HG02885 (cell line): ENCODE results near the gene BUB1.
"Not testable (repeated sequence)": the region's sequence is repeated elsewhere in the genome, so short reads cannot be mapped to it uniquely, and the experiment has no call there.

Experiments
- ATAC-seq: cut with Tn5 transposase; IDR thresholded peaks from one replicate; pipeline ENCODE4 v1.9.1; 2021; ENCODE audit warnings: mild to moderate bottlenecking; ENCODE audit not compliant: unreplicated experiment, poor library complexity

The BUB1 gene

GRCh38 chr2:110608788-110609502, 68.9 kb downstream of the BUB1 start:
- ATAC-seq, result peak; percentile 60

- not testable (repeated sequence) for ATAC-seq
Measured at GRCh38 chr2:110605057-110605456, 72.8 kb downstream of the BUB1 start.

GRCh38 chr2:110603917-110604591, 73.8 kb downstream of the BUB1 start:
- ATAC-seq, result not testable (repeated sequence)

GRCh38 chr2:110602139-110602538, 75.7 kb downstream of the BUB1 start:
- not testable (repeated sequence) for ATAC-seq

- not testable (repeated sequence) for ATAC-seq
Measured at GRCh38 chr2:110591973-110592372, 85.9 kb downstream of the BUB1 start.

- ATAC-seq, result not testable (repeated sequence)
Measured at GRCh38 chr2:110589677-110590330, 88.1 kb downstream of the BUB1 start.

GRCh38 chr2:110588520-110588919, 89.3 kb downstream of the BUB1 start:
- not testable (repeated sequence) for ATAC-seq
